Neural progenitor cell (in vitro differentiated cells): ENCODE results near the gene RFX1. TPM values are rescaled to one million over a fixed set of nuclear protein-coding genes. Genes with fewer than 3 reads are reported as not detected.
A peak's percentile ranks its signal among the peaks of the same experiment; 100 is the strongest.

Experiments
- DNase-seq: peaks from one replicate; pipeline ENCODE4 v3.0.0-alpha.2; 2016; ENCODE audit warnings: low spot score
- H2AFZ ChIP-seq: fragments of 200-600 bp; sonication (generic); replicated peaks from 2 replicates; pipeline ENCODE4 v1.6.1; 2016; ENCODE audit warnings: antibody characterized with exemption
- H3F3A ChIP-seq: fragments of 200-600 bp; sonication (generic); 2 replicates; pipeline ENCODE4 v1.6.1; 2016; ENCODE audit warnings: antibody characterized with exemption, low read depth
- H3K27ac ChIP-seq: fragments of 200-600 bp; sonication (generic); 2 replicates; pipeline ENCODE4 v1.5.1; 2016; ENCODE audit warnings: mild to moderate bottlenecking
- H3K27me3 ChIP-seq: fragments of 200-600 bp; sonication (generic); 2 replicates; pipeline ENCODE4 v1.6.1; 2016; ENCODE audit warnings: mild to moderate bottlenecking, moderate library complexity
- H3K36me3 ChIP-seq: fragments of 200-600 bp; sonication (generic); 2 replicates; pipeline ENCODE4 v1.5.1; 2016
- H3K4me1 ChIP-seq: fragments of 200-600 bp; sonication (generic); 2 replicates; pipeline ENCODE4 v1.6.1; 2016; ENCODE audit warnings: mixed run types
- H3K4me2 ChIP-seq: fragments of 200-600 bp; sonication (generic); 2 replicates; pipeline ENCODE4 v1.6.1; 2016
- H3K4me3 ChIP-seq: fragments of 200-600 bp; sonication (generic); 2 replicates; pipeline ENCODE4 v1.5.1; 2016
- H3K79me2 ChIP-seq: fragments of 200-600 bp; sonication (generic); 2 replicates; pipeline ENCODE4 v1.6.1; 2016; ENCODE audit warnings: low read depth
- H3K9ac ChIP-seq: fragments of 200-600 bp; sonication (generic); 2 replicates; pipeline ENCODE4 v1.6.1; 2016
- H3K9me3 ChIP-seq: fragments of 200-600 bp; sonication (generic); 2 replicates; pipeline ENCODE4 v1.5.1; 2016; ENCODE audit warnings: low read depth
- H4K20me1 ChIP-seq: fragments of 200-600 bp; sonication (generic); 2 replicates; pipeline ENCODE4 v1.6.1; 2016; ENCODE audit warnings: low read depth
- H3K27ac Mint-ChIP-seq: 3 replicates; pipeline ENCODE4 v1.8.0; 2021; ENCODE audit warnings: mixed read lengths
- H3K27me3 Mint-ChIP-seq: 2 replicates; pipeline ENCODE4 v1.8.0; 2022; ENCODE audit warnings: low read depth, mild to moderate bottlenecking, inconsistent platforms, moderate library complexity, mixed read lengths; ENCODE audit not compliant: insufficient read depth
- H3K36me3 Mint-ChIP-seq: 3 replicates; pipeline ENCODE4 v1.8.0; 2021; ENCODE audit warnings: mixed read lengths
- H3K4me1 Mint-ChIP-seq: 3 replicates; pipeline ENCODE4 v1.8.0; 2021; ENCODE audit warnings: mixed read lengths
- H3K4me3 Mint-ChIP-seq: 3 replicates; pipeline ENCODE4 v1.8.0; 2021; ENCODE audit warnings: mild to moderate bottlenecking, moderate library complexity, mixed read lengths
- H3K9me3 Mint-ChIP-seq: 3 replicates; pipeline ENCODE4 v1.8.0; 2020; ENCODE audit warnings: mixed read lengths
- CTCF ChIP-seq: fragments of 200-600 bp; sonication (generic); IDR thresholded peaks from 2 replicates; pipeline ENCODE4 v1.5.1; 2017; ENCODE audit warnings: antibody characterized with exemption, mild to moderate bottlenecking
- EZH2 ChIP-seq: fragments of 200-600 bp; sonication (generic); IDR thresholded peaks from 2 replicates; pipeline ENCODE4 v1.6.1; 2017; ENCODE audit warnings: antibody characterized with exemption, mild to moderate bottlenecking, moderate library complexity
- EZH2phosphoT487 ChIP-seq: fragments of 200-600 bp; sonication (generic); IDR thresholded peaks from 2 replicates; pipeline ENCODE4 v1.6.1; 2017; ENCODE audit warnings: antibody characterized with exemption
- total RNA-seq: library from RNA; depleted of rRNA; stranded (reverse); fragments of >200 nt; gene quantifications from 2 replicates; pipeline ENCODE4 v1.2.3, GENCODE V29; 2015; ENCODE audit warnings: low replicate concordance

Gene RFX1
- total RNA-seq, 1 donor from 2014 or later: 1.0 TPM

- no peak overlapping the region for H3K9ac ChIP-seq
- Mint-ChIP-seq H3K4me1 (peaks cover 25% of the 10 kb centered on the region), H3K27ac (peak overlapping the region; percentile 82), H3K9me3 (no peaks in the 10 kb centered on the region), H3K4me3 (no peak overlapping the region), H3K27me3 (peaks cover 2% of the 10 kb centered on the region), H3K36me3 (peaks cover 6% of the 10 kb centered on the region)
- TF ChIP-seq CTCF (no peak), EZH2phosphoT487 (no peak), EZH2 (no peak)
- no peak for DNase-seq
- H3K27ac ChIP-seq: no peak overlapping the region
- H3K4me3 ChIP-seq: no peak overlapping the region
- peaks cover 11% of the 10 kb centered on the region for H4K20me1 ChIP-seq
- peaks cover 17% of the 10 kb centered on the region for H3K4me1 ChIP-seq
- H2AFZ ChIP-seq: no peak overlapping the region
- no peaks in the 10 kb centered on the region for H3K27me3 ChIP-seq
- no peak overlapping the region for H3K4me2 ChIP-seq
- H3F3A ChIP-seq: no peaks in the 10 kb centered on the region
- no peaks in the 10 kb centered on the region for H3K9me3 ChIP-seq
- H3K36me3 ChIP-seq: no peaks in the 10 kb centered on the region
- H3K79me2 ChIP-seq: no peaks in the 10 kb centered on the region
These were observed 21.0 kb downstream of the RFX1 start for GRCh38 chr19:13984875-13985741.

GRCh38 chr19:13984186-13984585 lies 21.9 kb downstream of the RFX1 start:
- peaks cover 5% of the 10 kb centered on the region for H3F3A ChIP-seq
- no peak overlapping the region for H3K27ac ChIP-seq
- Mint-ChIP-seq H3K4me1 (peaks cover 24% of the 10 kb centered on the region), H3K4me3 (no peak overlapping the region), H3K27me3 (peaks cover 7% of the 10 kb centered on the region), H3K27ac (no peak overlapping the region), H3K36me3 (peaks cover 2% of the 10 kb centered on the region), H3K9me3 (no peaks in the 10 kb centered on the region)
- H3K9ac ChIP-seq: no peak overlapping the region
- H3K79me2 ChIP-seq: no peaks in the 10 kb centered on the region
- peaks cover 7% of the 10 kb centered on the region for H4K20me1 ChIP-seq
- H3K4me3 ChIP-seq: no peak overlapping the region
- no peak overlapping the region for H3K4me2 ChIP-seq
- H3K9me3 ChIP-seq: no peaks in the 10 kb centered on the region
- no peaks in the 10 kb centered on the region for H3K36me3 ChIP-seq
- TF ChIP-seq EZH2phosphoT487 (no peak), EZH2 (no peak), CTCF (no peak)
- DNase-seq: peak; percentile 33
- peaks cover 23% of the 10 kb centered on the region for H3K4me1 ChIP-seq
- no peak overlapping the region for H2AFZ ChIP-seq
- peaks cover 6% of the 10 kb centered on the region for H3K27me3 ChIP-seq

GRCh38 chr19:13983213-13983889 lies 22.8 kb downstream of the RFX1 start:
- H3K36me3 ChIP-seq: no peaks in the 10 kb centered on the region

More at GRCh38 chr19:13983213-13983889, 22.8 kb downstream of the RFX1 start:
- no peak overlapping the region for H3K27ac ChIP-seq
- H3K9me3 Mint-ChIP-seq: no peaks in the 10 kb centered on the region
- no peak for DNase-seq
- H2AFZ ChIP-seq: no peak overlapping the region
- H3K4me2 ChIP-seq: no peak overlapping the region
- no peak overlapping the region for H3K27ac Mint-ChIP-seq
- H3K4me1 ChIP-seq: peaks cover 24% of the 10 kb centered on the region
- H3K27me3 ChIP-seq: peaks cover 6% of the 10 kb centered on the region
- H4K20me1 ChIP-seq: peaks cover 7% of the 10 kb centered on the region
- peaks cover 20% of the 10 kb centered on the region for H3K4me1 Mint-ChIP-seq
- TF ChIP-seq CTCF (no peak), EZH2 (no peak), EZH2phosphoT487 (no peak)
- no peaks in the 10 kb centered on the region for H3K79me2 ChIP-seq
- no peak overlapping the region for H3K4me3 Mint-ChIP-seq
- no peak overlapping the region for H3K9ac ChIP-seq
- H3K9me3 ChIP-seq: no peaks in the 10 kb centered on the region
- peaks cover 7% of the 10 kb centered on the region for H3K27me3 Mint-ChIP-seq
- peaks cover 2% of the 10 kb centered on the region for H3K36me3 Mint-ChIP-seq
- H3F3A ChIP-seq: peaks cover 5% of the 10 kb centered on the region
- no peak overlapping the region for H3K4me3 ChIP-seq
